Measurements from ENCODE around the gene SLC38A11. TPM values are rescaled to one million over a fixed set of nuclear protein-coding genes. Genes with fewer than 3 reads are reported as not detected.

Gene SLC38A11
- total RNA-seq, 1 experiment from 2014 or later = not detected

- no peak for DNase-seq (ENCODE audit: low read depth)
Observed at GRCh38 chr2:164846276-164846675, 109.0 kb downstream of the SLC38A11 start.

Other genes with a start within 250 kb of the SLC38A11 start
- 2.0 and 4.0 TPM in 2 replicates for gene COBLL1, start 113.7 kb downstream of the SLC38A11 start, total RNA-seq (2014; rRNA removed)
- gene SCN3A, start 248.5 kb upstream of the SLC38A11 start, total RNA-seq (2014; rRNA removed) = 0.06 TPM in 1 of 2 replicates, not detected in the other

Measured in LHCN-M2 (cell line).